ENCODE data around the gene PMS1. TPM values are rescaled to one million over a fixed set of nuclear protein-coding genes. Genes with fewer than 3 reads are reported as not detected.

Gene PMS1
- total and polyA plus RNA-seq, 9 of the 15 experiments (the other 6 are each of a cell fraction or from before 2014, with no cell fraction given): 14.5 to 29.8 (median 24.7) TPM

DNA sequence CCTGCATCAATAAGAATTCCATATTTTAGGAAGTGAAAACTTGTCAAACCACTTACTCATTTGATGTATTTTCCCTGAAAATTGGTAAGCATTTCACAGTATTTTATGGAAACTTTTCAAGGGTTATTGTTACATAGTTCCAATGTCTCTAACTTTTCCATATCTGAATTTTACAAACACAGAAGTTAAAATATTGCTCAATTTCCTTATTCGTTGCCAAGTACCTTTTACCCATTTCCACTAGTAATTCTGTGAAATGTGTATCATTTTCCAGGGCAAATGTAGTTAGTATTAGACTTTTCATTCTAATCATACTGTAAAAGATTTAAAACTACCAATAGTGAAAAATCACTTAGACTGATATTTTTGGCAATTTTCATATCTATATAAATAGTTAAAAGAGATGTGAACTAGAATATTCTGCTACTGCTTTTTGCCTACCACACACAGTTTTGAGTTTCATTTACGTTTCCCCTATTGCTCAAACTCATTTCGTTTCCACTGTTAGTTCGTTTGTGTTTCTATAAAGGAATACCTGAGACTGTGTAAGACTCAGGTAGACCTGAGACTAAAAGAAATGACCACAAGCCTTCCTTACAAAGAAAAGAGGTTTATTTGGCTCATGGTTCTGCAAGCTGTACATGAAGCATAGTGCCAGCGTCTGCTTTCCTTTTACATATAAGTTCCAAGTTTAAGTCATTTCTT is 86.3 kb downstream of the PMS1 start (continued):
- TF ChIP-seq SAP30 (IDR thresholded peaks at IDR 0.05; ENCODE audit: borderline replicate concordance, insufficient read depth, low read depth, low read length, poor library complexity, severe bottlenecking) (no peak), CBFA2T3 (IDR thresholded peaks at IDR 0.05) (no peak)

DNA sequence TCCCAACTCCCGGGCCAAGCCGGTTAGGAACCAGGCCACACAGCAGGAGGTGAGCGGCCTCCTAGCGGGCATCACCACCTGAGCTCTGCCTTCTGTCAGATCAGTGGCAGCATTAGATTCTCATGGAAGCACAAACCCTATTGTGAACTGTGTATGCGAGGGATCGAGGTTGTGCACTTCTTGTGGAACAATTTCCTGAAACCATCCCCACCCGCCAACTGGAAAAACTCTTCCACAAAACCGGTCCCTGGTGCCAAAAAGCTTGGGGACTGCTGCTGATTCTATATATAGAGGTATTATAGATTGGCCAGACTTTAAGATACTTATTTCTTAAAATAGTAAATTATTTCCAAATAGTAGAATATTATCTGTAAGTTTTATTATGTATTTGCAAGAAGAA is 89.4 kb downstream of the PMS1 start:
- no peak overlapping the region for H3K4me2 ChIP-seq (ENCODE audit: insufficient read depth, low read length)
- FAIRE-seq (no peak), DNase-seq (ENCODE audit: extremely low read depth in 1 of 4, low spot score in 3 of 4) (no peak), ATAC-seq (no peak)
- CTCF ChIA-PET (ENCODE audit: low intra/inter-chr PET ratio): no interaction called here
- peaks cover 26% of the 10 kb centered on the region; the same call in 1 of the 3 replicates for H3K36me3 ChIP-seq (ENCODE audit: control insufficient read depth, insufficient read depth, low read length)
- H3K79me2 ChIP-seq (ENCODE audit: control insufficient read depth, insufficient read depth, low read length): no peaks in the 10 kb centered on the region
- no peaks in the 10 kb centered on the region for H3K27me3 ChIP-seq (ENCODE audit: control insufficient read depth in 2 of 2, insufficient read depth in 2 of 2, low read length in 2 of 2)
- BruUV-seq (replicated peaks): no TSS peak
- WGBS (ENCODE audit: insufficient coverage, low coverage, missing lambda C conversion rate): 94% methylated on average over 8 of the region's 8 CpGs
- no peak overlapping the region for H2AFZ ChIP-seq (ENCODE audit: low read depth, low read length)
- no peaks in the 10 kb centered on the region for H3K9me3 ChIP-seq (replicated peaks; ENCODE audit: control insufficient read depth, insufficient read depth, low read depth, low read length)
- intact Hi-C loops (cut with micrococcal nuclease): no loop called here
- H3K27ac ChIP-seq (ENCODE audit: extremely low read depth, low read depth, low read length): no peak overlapping the region
- no peak overlapping the region for H3K4me3 ChIP-seq
- no peaks in the 10 kb centered on the region for H4K20me1 ChIP-seq (replicated peaks; ENCODE audit: control insufficient read depth, insufficient read depth, low read length)
- no peak overlapping the region for H3K9ac ChIP-seq (ENCODE audit: insufficient read depth in 1 of 2, low read depth in 2 of 2, low read length in 2 of 2)
- POLR2A ChIA-PET: no interaction called here
- in situ Hi-C loops (cut with MboI): no loop called here
- no peaks in the 10 kb centered on the region for H3K9me1 ChIP-seq (ENCODE audit: control insufficient read depth, insufficient read depth, low read length)
- no peaks in the 10 kb centered on the region for H3K4me1 ChIP-seq (replicated peaks in 1 of 2; ENCODE audit: control insufficient read depth in 2 of 2, insufficient read depth in 2 of 2, low read length in 2 of 2)
- TF ChIP-seq CBX5 (IDR thresholded peaks at IDR 0.05; ENCODE audit: borderline replicate concordance, low read depth) (no peak), THRAP3 (IDR thresholded peaks at IDR 0.05; ENCODE audit: borderline replicate concordance) (no peak), KLF13 (tag; IDR thresholded peaks at IDR 0.05; ENCODE audit: borderline replicate concordance, low read depth) (no peak), RCOR1 (IDR thresholded peaks at IDR 0.05; ENCODE audit: borderline replicate concordance in 1 of 2, low read depth in 2 of 2, low read length in 2 of 2) (no peak), CAMTA2 (CRISPR knock-in tag; conservative IDR thresholded peaks at IDR 0.05) (no peak), RBM39 (optimal IDR thresholded peaks at IDR 0.05; ENCODE audit: low read depth, low read length) (no peak), ZSCAN32 (CRISPR knock-in tag; IDR thresholded peaks at IDR 0.05) (no peak), PHB2 (IDR thresholded peaks at IDR 0.05; ENCODE audit: low read depth) (no peak)
- TF ChIP-seq, protein P1, sequence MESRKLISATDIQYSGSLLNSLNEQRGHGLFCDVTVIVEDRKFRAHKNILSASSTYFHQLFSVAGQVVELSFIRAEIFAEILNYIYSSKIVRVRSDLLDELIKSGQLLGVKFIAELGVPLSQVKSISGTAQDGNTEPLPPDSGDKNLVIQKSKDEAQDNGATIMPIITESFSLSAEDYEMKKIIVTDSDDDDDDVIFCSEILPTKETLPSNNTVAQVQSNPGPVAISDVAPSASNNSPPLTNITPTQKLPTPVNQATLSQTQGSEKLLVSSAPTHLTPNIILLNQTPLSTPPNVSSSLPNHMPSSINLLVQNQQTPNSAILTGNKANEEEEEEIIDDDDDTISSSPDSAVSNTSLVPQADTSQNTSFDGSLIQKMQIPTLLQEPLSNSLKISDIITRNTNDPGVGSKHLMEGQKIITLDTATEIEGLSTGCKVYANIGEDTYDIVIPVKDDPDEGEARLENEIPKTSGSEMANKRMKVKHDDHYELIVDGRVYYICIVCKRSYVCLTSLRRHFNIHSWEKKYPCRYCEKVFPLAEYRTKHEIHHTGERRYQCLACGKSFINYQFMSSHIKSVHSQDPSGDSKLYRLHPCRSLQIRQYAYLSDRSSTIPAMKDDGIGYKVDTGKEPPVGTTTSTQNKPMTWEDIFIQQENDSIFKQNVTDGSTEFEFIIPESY (CRISPR knock-in tag; IDR thresholded peaks at IDR 0.05): no peak
- TF ChIP-seq, protein P2, sequence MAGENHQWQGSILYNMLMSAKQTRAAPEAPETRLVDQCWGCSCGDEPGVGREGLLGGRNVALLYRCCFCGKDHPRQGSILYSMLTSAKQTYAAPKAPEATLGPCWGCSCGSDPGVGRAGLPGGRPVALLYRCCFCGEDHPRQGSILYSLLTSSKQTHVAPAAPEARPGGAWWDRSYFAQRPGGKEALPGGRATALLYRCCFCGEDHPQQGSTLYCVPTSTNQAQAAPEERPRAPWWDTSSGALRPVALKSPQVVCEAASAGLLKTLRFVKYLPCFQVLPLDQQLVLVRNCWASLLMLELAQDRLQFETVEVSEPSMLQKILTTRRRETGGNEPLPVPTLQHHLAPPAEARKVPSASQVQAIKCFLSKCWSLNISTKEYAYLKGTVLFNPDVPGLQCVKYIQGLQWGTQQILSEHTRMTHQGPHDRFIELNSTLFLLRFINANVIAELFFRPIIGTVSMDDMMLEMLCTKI (IDR thresholded peaks at IDR 0.05; ENCODE audit: partially characterized antibody): no peak
- TF ChIP-seq, protein P3, sequence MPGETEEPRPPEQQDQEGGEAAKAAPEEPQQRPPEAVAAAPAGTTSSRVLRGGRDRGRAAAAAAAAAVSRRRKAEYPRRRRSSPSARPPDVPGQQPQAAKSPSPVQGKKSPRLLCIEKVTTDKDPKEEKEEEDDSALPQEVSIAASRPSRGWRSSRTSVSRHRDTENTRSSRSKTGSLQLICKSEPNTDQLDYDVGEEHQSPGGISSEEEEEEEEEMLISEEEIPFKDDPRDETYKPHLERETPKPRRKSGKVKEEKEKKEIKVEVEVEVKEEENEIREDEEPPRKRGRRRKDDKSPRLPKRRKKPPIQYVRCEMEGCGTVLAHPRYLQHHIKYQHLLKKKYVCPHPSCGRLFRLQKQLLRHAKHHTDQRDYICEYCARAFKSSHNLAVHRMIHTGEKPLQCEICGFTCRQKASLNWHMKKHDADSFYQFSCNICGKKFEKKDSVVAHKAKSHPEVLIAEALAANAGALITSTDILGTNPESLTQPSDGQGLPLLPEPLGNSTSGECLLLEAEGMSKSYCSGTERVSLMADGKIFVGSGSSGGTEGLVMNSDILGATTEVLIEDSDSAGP (CRISPR knock-in tag; IDR thresholded peaks at IDR 0.05): no peak
- TF ChIP-seq, protein P4, sequence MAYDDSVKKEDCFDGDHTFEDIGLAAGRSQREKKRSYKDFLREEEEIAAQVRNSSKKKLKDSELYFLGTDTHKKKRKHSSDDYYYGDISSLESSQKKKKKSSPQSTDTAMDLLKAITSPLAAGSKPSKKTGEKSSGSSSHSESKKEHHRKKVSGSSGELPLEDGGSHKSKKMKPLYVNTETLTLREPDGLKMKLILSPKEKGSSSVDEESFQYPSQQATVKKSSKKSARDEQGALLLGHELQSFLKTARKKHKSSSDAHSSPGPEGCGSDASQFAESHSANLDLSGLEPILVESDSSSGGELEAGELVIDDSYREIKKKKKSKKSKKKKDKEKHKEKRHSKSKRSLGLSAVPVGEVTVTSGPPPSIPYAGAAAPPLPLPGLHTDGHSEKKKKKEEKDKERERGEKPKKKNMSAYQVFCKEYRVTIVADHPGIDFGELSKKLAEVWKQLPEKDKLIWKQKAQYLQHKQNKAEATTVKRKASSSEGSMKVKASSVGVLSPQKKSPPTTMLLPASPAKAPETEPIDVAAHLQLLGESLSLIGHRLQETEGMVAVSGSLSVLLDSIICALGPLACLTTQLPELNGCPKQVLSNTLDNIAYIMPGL (CRISPR knock-in tag; IDR thresholded peaks at IDR 0.05): no peak
